Neural progenitor cell (in vitro differentiated cells): ENCODE data around the gene SLC47A1. TPM values are rescaled to one million over a fixed set of nuclear protein-coding genes. Genes with fewer than 3 reads are reported as not detected.

Experiments used
- DNase-seq: peaks from one replicate; pipeline ENCODE4 v3.0.0-alpha.2; 2016; ENCODE audit warnings: low spot score
- H2AFZ ChIP-seq: fragments of 200-600 bp; sonication (generic); replicated peaks from 2 replicates; pipeline ENCODE4 v1.6.1; 2016; ENCODE audit warnings: antibody characterized with exemption
- H3F3A ChIP-seq: fragments of 200-600 bp; sonication (generic); 2 replicates; pipeline ENCODE4 v1.6.1; 2016; ENCODE audit warnings: antibody characterized with exemption, low read depth
- H3K27ac ChIP-seq: fragments of 200-600 bp; sonication (generic); 2 replicates; pipeline ENCODE4 v1.5.1; 2016; ENCODE audit warnings: mild to moderate bottlenecking
- H3K27me3 ChIP-seq: fragments of 200-600 bp; sonication (generic); 2 replicates; pipeline ENCODE4 v1.6.1; 2016; ENCODE audit warnings: mild to moderate bottlenecking, moderate library complexity
- H3K36me3 ChIP-seq: fragments of 200-600 bp; sonication (generic); 2 replicates; pipeline ENCODE4 v1.5.1; 2016
- H3K4me1 ChIP-seq: fragments of 200-600 bp; sonication (generic); 2 replicates; pipeline ENCODE4 v1.6.1; 2016; ENCODE audit warnings: mixed run types
- H3K4me2 ChIP-seq: fragments of 200-600 bp; sonication (generic); 2 replicates; pipeline ENCODE4 v1.6.1; 2016
- H3K4me3 ChIP-seq: fragments of 200-600 bp; sonication (generic); 2 replicates; pipeline ENCODE4 v1.5.1; 2016
- H3K79me2 ChIP-seq: fragments of 200-600 bp; sonication (generic); 2 replicates; pipeline ENCODE4 v1.6.1; 2016; ENCODE audit warnings: low read depth
- H3K9ac ChIP-seq: fragments of 200-600 bp; sonication (generic); 2 replicates; pipeline ENCODE4 v1.6.1; 2016
- H3K9me3 ChIP-seq: fragments of 200-600 bp; sonication (generic); 2 replicates; pipeline ENCODE4 v1.5.1; 2016; ENCODE audit warnings: low read depth
- H4K20me1 ChIP-seq: fragments of 200-600 bp; sonication (generic); 2 replicates; pipeline ENCODE4 v1.6.1; 2016; ENCODE audit warnings: low read depth
- H3K27ac Mint-ChIP-seq: 3 replicates; pipeline ENCODE4 v1.8.0; 2021; ENCODE audit warnings: mixed read lengths
- H3K27me3 Mint-ChIP-seq: 2 replicates; pipeline ENCODE4 v1.8.0; 2022; ENCODE audit warnings: low read depth, mild to moderate bottlenecking, inconsistent platforms, moderate library complexity, mixed read lengths; ENCODE audit not compliant: insufficient read depth
- H3K36me3 Mint-ChIP-seq: 3 replicates; pipeline ENCODE4 v1.8.0; 2021; ENCODE audit warnings: mixed read lengths
- H3K4me1 Mint-ChIP-seq: 3 replicates; pipeline ENCODE4 v1.8.0; 2021; ENCODE audit warnings: mixed read lengths
- H3K4me3 Mint-ChIP-seq: 3 replicates; pipeline ENCODE4 v1.8.0; 2021; ENCODE audit warnings: mild to moderate bottlenecking, moderate library complexity, mixed read lengths
- H3K9me3 Mint-ChIP-seq: 3 replicates; pipeline ENCODE4 v1.8.0; 2020; ENCODE audit warnings: mixed read lengths
- EZH2 ChIP-seq: fragments of 200-600 bp; sonication (generic); IDR thresholded peaks from 2 replicates; pipeline ENCODE4 v1.6.1; 2017; ENCODE audit warnings: antibody characterized with exemption, mild to moderate bottlenecking, moderate library complexity
- EZH2phosphoT487 ChIP-seq: fragments of 200-600 bp; sonication (generic); IDR thresholded peaks from 2 replicates; pipeline ENCODE4 v1.6.1; 2017; ENCODE audit warnings: antibody characterized with exemption
- total RNA-seq: library from RNA; depleted of rRNA; stranded (reverse); fragments of >200 nt; gene quantifications from 2 replicates; pipeline ENCODE4 v1.2.3, GENCODE V29; 2015; ENCODE audit warnings: low replicate concordance
- TF ChIP-seq, protein P1 (sequence below): fragments of 200-600 bp; sonication (generic); IDR thresholded peaks from 2 replicates; pipeline ENCODE4 v1.5.1; 2017; ENCODE audit warnings: antibody characterized with exemption, mild to moderate bottlenecking

Gene SLC47A1
- total RNA-seq, 1 donor from 2014 or later: 2.1 TPM

- Histone ChIP-seq H3K36me3 (no peaks in the 10 kb centered on the region), H3K27ac (no peak overlapping the region), H3K27me3 (no peaks in the 10 kb centered on the region), H3K4me2 (no peak overlapping the region), H4K20me1 (no peaks in the 10 kb centered on the region), H3K9ac (no peak overlapping the region), H3K79me2 (no peaks in the 10 kb centered on the region), H2AFZ (no peak overlapping the region), H3F3A (no peaks in the 10 kb centered on the region), H3K4me3 (no peak overlapping the region), H3K9me3 (no peaks in the 10 kb centered on the region), H3K4me1 (no peaks in the 10 kb centered on the region)
- no peak for TF ChIP-seq EZH2
- TF ChIP-seq, protein P1, sequence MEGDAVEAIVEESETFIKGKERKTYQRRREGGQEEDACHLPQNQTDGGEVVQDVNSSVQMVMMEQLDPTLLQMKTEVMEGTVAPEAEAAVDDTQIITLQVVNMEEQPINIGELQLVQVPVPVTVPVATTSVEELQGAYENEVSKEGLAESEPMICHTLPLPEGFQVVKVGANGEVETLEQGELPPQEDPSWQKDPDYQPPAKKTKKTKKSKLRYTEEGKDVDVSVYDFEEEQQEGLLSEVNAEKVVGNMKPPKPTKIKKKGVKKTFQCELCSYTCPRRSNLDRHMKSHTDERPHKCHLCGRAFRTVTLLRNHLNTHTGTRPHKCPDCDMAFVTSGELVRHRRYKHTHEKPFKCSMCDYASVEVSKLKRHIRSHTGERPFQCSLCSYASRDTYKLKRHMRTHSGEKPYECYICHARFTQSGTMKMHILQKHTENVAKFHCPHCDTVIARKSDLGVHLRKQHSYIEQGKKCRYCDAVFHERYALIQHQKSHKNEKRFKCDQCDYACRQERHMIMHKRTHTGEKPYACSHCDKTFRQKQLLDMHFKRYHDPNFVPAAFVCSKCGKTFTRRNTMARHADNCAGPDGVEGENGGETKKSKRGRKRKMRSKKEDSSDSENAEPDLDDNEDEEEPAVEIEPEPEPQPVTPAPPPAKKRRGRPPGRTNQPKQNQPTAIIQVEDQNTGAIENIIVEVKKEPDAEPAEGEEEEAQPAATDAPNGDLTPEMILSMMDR: no peak
- no peak for TF ChIP-seq EZH2phosphoT487
- Mint-ChIP-seq H3K4me1 (no peaks in the 10 kb centered on the region), H3K27me3 (peaks cover 7% of the 10 kb centered on the region), H3K4me3 (no peak overlapping the region), H3K9me3 (peaks cover 19% of the 10 kb centered on the region), H3K27ac (no peak overlapping the region), H3K36me3 (no peaks in the 10 kb centered on the region)
- no peak for DNase-seq
Measured at GRCh38 chr17:19613979-19614378, 80.3 kb downstream of the SLC47A1 start.

- Mint-ChIP-seq H3K4me1 (no peaks in the 10 kb centered on the region), H3K27me3 (peaks cover 11% of the 10 kb centered on the region), H3K9me3 (peaks cover 28% of the 10 kb centered on the region), H3K27ac (no peak overlapping the region), H3K36me3 (peaks cover 1% of the 10 kb centered on the region), H3K4me3 (no peak overlapping the region)
- H3K4me3 ChIP-seq: no peak overlapping the region
- no peaks in the 10 kb centered on the region for H3K79me2 ChIP-seq
- H3K36me3 ChIP-seq: no peaks in the 10 kb centered on the region
- H3F3A ChIP-seq: peaks cover 4% of the 10 kb centered on the region
- no peaks in the 10 kb centered on the region for H3K27me3 ChIP-seq
- no peaks in the 10 kb centered on the region for H4K20me1 ChIP-seq
- TF ChIP-seq EZH2phosphoT487 (no peak), EZH2 (no peak)
- TF ChIP-seq, protein P1: no peak
- H3K27ac ChIP-seq: no peak overlapping the region
- no peak overlapping the region for H3K4me2 ChIP-seq
- no peak for DNase-seq
- H3K9ac ChIP-seq: no peak overlapping the region
- H2AFZ ChIP-seq: no peak overlapping the region
- H3K4me1 ChIP-seq: no peaks in the 10 kb centered on the region
- peaks cover 5% of the 10 kb centered on the region for H3K9me3 ChIP-seq
Measured at GRCh38 chr17:19614900-19615299, 81.2 kb downstream of the SLC47A1 start.

- H3K36me3 ChIP-seq: no peaks in the 10 kb centered on the region
- no peaks in the 10 kb centered on the region for H3K4me1 ChIP-seq
- peaks cover 14% of the 10 kb centered on the region for H3K27me3 Mint-ChIP-seq
- peaks cover 2% of the 10 kb centered on the region for H3K36me3 Mint-ChIP-seq
- H3K4me3 ChIP-seq: no peak overlapping the region
- no peak overlapping the region for H3K27ac ChIP-seq
- peaks cover 43% of the 10 kb centered on the region for H3K9me3 Mint-ChIP-seq
- DNase-seq: no peak
- TF ChIP-seq, protein P1: no peak
- TF ChIP-seq EZH2: no peak
- TF ChIP-seq EZH2phosphoT487: no peak
- no peaks in the 10 kb centered on the region for H3K4me1 Mint-ChIP-seq
- H3K79me2 ChIP-seq: no peaks in the 10 kb centered on the region
- no peak overlapping the region for H2AFZ ChIP-seq
- H3K4me2 ChIP-seq: no peak overlapping the region
- no peak overlapping the region for H3K4me3 Mint-ChIP-seq
- H3K9ac ChIP-seq: no peak overlapping the region
- no peaks in the 10 kb centered on the region for H3K27me3 ChIP-seq
- H4K20me1 ChIP-seq: no peaks in the 10 kb centered on the region
- peaks cover 5% of the 10 kb centered on the region for H3F3A ChIP-seq
- H3K27ac Mint-ChIP-seq: no peak overlapping the region
- H3K9me3 ChIP-seq: peaks cover 9% of the 10 kb centered on the region
Measured at GRCh38 chr17:19618015-19618414, 84.4 kb downstream of the SLC47A1 start.
